Keratinocyte (primary cell): Measurements from ENCODE around the gene IFRD2. TPM values are rescaled to one million over a fixed set of nuclear protein-coding genes. Genes with fewer than 3 reads are reported as not detected.

ENCODE experiments used
- DNase-seq: peaks from one replicate; pipeline ENCODE4 v3.0.0-alpha.2; 2011; ENCODE audit warnings: low read depth, missing footprints, low spot score
- FAIRE-seq: peaks from 2 replicates; lab custom pipeline; 2011; peaks lifted over from hg19 to GRCh38; lab: Jason Lieb, UNC
- H2AFZ ChIP-seq: 2 replicates; pipeline ENCODE4 v1.6.0; 2012; ENCODE audit warnings: low read length, control low read depth, inconsistent platforms; ENCODE audit not compliant: control insufficient read depth
- H3K27ac ChIP-seq: 2 replicates; pipeline ENCODE4 v1.5.1; 2011; ENCODE audit warnings: low read length; ENCODE audit not compliant: control insufficient read depth, insufficient read depth
- H3K27me3 ChIP-seq: 3 replicates; pipeline ENCODE4 v1.6.0; 2011; ENCODE audit warnings: low read length; ENCODE audit not compliant: control insufficient read depth, insufficient read depth; ENCODE audit errors: extremely low read depth
- H3K36me3 ChIP-seq, 2 experiments: 2 replicates in 1 of 2; 3 replicates in 1 of 2; pipeline ENCODE4 v1.5.1; 2011; ENCODE audit warnings: low read length in 2 of 2, mild to moderate bottlenecking in 1 of 2; ENCODE audit not compliant: control insufficient read depth in 2 of 2, insufficient read depth in 2 of 2; ENCODE audit errors: extremely low read depth in 1 of 2
- H3K4me1 ChIP-seq: 3 replicates; pipeline ENCODE4 v1.5.1; 2011; ENCODE audit warnings: low read length; ENCODE audit not compliant: control insufficient read depth, insufficient read depth; ENCODE audit errors: extremely low read depth
- H3K4me2 ChIP-seq: 3 replicates; pipeline ENCODE4 v1.6.0; 2011; ENCODE audit warnings: low read depth, low read length; ENCODE audit not compliant: control insufficient read depth, insufficient read depth; ENCODE audit errors: extremely low read depth
- H3K4me3 ChIP-seq, 3 experiments: fragments of 200-600 bp in 1 of 3; sonication (generic) in 1 of 3; 2 replicates in 2 of 3; 3 replicates in 1 of 3; pipeline ENCODE4 v1.5.1; 2011 to 2016; ENCODE audit warnings: low read length in 3 of 3, mild to moderate bottlenecking in 3 of 3, control low read depth in 2 of 3, inconsistent platforms in 1 of 3, low read depth in 1 of 3, mixed read lengths in 1 of 3, mixed run types in 1 of 3, moderate library complexity in 1 of 3; ENCODE audit not compliant: control insufficient read depth in 2 of 3, insufficient read depth in 2 of 3; ENCODE audit errors: extremely low read depth in 1 of 3
- H3K79me2 ChIP-seq: 2 replicates; pipeline ENCODE4 v1.6.0; 2012; ENCODE audit warnings: low read length; ENCODE audit not compliant: control insufficient read depth, insufficient read depth
- H3K9ac ChIP-seq: 3 replicates; pipeline ENCODE4 v1.6.0; 2011; ENCODE audit warnings: low read length; ENCODE audit not compliant: control insufficient read depth, insufficient read depth; ENCODE audit errors: extremely low read depth
- H3K9me1 ChIP-seq: 3 replicates; pipeline ENCODE4 v1.6.0; 2011; ENCODE audit warnings: low read length; ENCODE audit not compliant: control insufficient read depth, insufficient read depth; ENCODE audit errors: extremely low read depth
- H3K9me3 ChIP-seq: 2 replicates; pipeline ENCODE4 v1.5.1; 2012; ENCODE audit warnings: low read depth, low read length; ENCODE audit not compliant: control insufficient read depth
- H4K20me1 ChIP-seq: 3 replicates; pipeline ENCODE4 v1.6.0; 2011; ENCODE audit warnings: low read length; ENCODE audit not compliant: control insufficient read depth, insufficient read depth; ENCODE audit errors: extremely low read depth
- EZH2 ChIP-seq: IDR thresholded peaks from one replicate; pipeline ENCODE4 v1.6.1; 2012; ENCODE audit warnings: inconsistent platforms, mild to moderate bottlenecking, low read length, moderate library complexity
- dilution Hi-C: fragments of 300-500 bp; cut with MboI; formaldehyde crosslinking; loops from one replicate; pipeline ENCODE4 v1.7.0; 2020; ENCODE audit warnings: low sequenced_read_pairs; ENCODE audit not compliant: extremely low pct_ligation_motif_present
- polyA plus RNA-seq, 5 experiments: library from polyadenylated mRNA; depleted of rRNA in 3 of 5; stranded (reverse) in 3 of 5; stranded (forward) in 1 of 5; unstranded in 1 of 5; fragments of >200 nt; gene quantifications; 1 replicate in 1 of 5; 2 replicates in 3 of 5; 3 replicates in 1 of 5; pipeline versions ENCODE4 v1.2.1 to v1.2.3, GENCODE V29; 2011 to 2012; ENCODE audit warnings: missing spikeins in 2 of 5, low read depth in 1 of 5, low replicate concordance in 1 of 5
- TF ChIP-seq, protein P1 (sequence below), 3 experiments: IDR thresholded peaks in 1 of 3; conservative IDR thresholded peaks in 1 of 3; optimal IDR thresholded peaks in 1 of 3; 2 replicates in 2 of 3; 3 replicates in 1 of 3; pipeline versions ENCODE3 to v1.5.1; 2011; ENCODE audit warnings: low read length in 3 of 3, mild to moderate bottlenecking in 3 of 3, moderate library complexity in 2 of 3, control low read depth in 1 of 3, inconsistent platforms in 1 of 3; ENCODE audit not compliant: insufficient read depth in 2 of 3; ENCODE audit errors: extremely low read depth in 1 of 3

IFRD2 gene
- polyA plus RNA-seq, 1 donor (not counting 4 experiments of a cell fraction or from before 2014, with no cell fraction given), result 50.3 TPM

- Histone ChIP-seq H3K79me2 (peaks cover 85% of the 10 kb centered on the region), H3K27ac (peak overlapping the region; percentile 62), H3K4me3 (no peak overlapping the region), H2AFZ (no peak overlapping the region), H3K9ac (peak overlapping the region; percentile 22), H3K4me2 (no peak overlapping the region), H3K27me3 (no peaks in the 10 kb centered on the region), H3K9me1 (peaks cover 3% of the 10 kb centered on the region), H3K4me1 (peaks cover 71% of the 10 kb centered on the region), H4K20me1 (peaks cover 18% of the 10 kb centered on the region), H3K9me3 (no peaks in the 10 kb centered on the region), H3K36me3 (peaks cover 20 to 28% of the 10 kb centered on the region in 2 experiments)
- FAIRE-seq (no peak), DNase-seq (no peak)
- TF ChIP-seq, protein P1, sequence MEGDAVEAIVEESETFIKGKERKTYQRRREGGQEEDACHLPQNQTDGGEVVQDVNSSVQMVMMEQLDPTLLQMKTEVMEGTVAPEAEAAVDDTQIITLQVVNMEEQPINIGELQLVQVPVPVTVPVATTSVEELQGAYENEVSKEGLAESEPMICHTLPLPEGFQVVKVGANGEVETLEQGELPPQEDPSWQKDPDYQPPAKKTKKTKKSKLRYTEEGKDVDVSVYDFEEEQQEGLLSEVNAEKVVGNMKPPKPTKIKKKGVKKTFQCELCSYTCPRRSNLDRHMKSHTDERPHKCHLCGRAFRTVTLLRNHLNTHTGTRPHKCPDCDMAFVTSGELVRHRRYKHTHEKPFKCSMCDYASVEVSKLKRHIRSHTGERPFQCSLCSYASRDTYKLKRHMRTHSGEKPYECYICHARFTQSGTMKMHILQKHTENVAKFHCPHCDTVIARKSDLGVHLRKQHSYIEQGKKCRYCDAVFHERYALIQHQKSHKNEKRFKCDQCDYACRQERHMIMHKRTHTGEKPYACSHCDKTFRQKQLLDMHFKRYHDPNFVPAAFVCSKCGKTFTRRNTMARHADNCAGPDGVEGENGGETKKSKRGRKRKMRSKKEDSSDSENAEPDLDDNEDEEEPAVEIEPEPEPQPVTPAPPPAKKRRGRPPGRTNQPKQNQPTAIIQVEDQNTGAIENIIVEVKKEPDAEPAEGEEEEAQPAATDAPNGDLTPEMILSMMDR (optimal IDR thresholded peaks at IDR 0.05 in 1 of 3, IDR thresholded peaks at IDR 0.05 in 1 of 3, conservative IDR thresholded peaks at IDR 0.05 in 1 of 3; ENCODE audit: extremely low read depth in 1 of 3, insufficient read depth in 2 of 3, low read length in 3 of 3), result no peak
- TF ChIP-seq EZH2, result no peak
- dilution Hi-C loops, result no loop called here
Measured at GRCh38 chr3:50243543-50243895, 48.7 kb downstream of the IFRD2 start.

DNA sequence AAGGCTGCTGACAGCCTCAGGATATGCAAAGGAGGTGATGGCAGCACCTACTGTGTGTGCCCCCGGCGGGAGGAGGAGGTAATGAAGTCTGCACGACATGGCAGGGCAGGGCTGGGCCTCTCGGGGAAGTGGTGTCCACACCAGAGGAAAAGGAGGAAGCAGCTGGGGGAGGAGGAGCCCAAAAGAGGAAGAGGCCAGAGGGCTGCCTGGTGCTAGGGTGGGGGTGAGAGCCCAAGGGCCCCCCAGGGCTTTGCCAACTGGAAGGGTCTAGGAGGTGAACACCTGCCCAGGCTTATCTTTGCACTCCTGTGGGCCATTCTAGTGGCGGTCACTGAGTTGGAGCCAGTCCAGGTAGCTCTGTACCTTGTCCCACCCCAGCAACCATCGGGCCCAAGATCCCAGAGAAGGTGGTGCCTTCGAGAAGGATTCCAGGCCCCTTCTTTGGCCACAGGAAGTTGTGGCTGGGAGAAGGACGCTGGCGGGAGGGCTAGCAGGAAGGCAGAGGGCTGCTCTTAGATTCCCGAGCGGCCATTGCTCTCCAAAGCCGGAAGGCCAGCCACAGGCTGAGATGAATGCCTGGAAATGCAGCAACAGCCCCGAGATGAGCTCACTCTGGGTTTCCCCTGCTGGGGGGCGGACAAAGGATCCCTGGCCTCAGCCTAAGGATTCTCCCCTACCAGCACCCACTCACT is 49.2 kb downstream of the IFRD2 start:
- peaks cover 3% of the 10 kb centered on the region for H3K9me1 ChIP-seq
- H3K27ac ChIP-seq, result peak overlapping the region; percentile 62
- peaks cover 20 to 28% of the 10 kb centered on the region in 2 experiments for H3K36me3 ChIP-seq
- H2AFZ ChIP-seq, result no peak overlapping the region
- H3K4me2 ChIP-seq, result no peak overlapping the region
- TF ChIP-seq, protein P1 (optimal IDR thresholded peaks at IDR 0.05 in 1 of 3, IDR thresholded peaks at IDR 0.05 in 1 of 3, conservative IDR thresholded peaks at IDR 0.05 in 1 of 3; ENCODE audit: extremely low read depth in 1 of 3, insufficient read depth in 2 of 3, low read length in 3 of 3), result no peak
- TF ChIP-seq EZH2, result no peak
- peaks cover 71% of the 10 kb centered on the region for H3K4me1 ChIP-seq
- FAIRE-seq, result no peak
- H3K27me3 ChIP-seq, result no peaks in the 10 kb centered on the region
- DNase-seq, result no peak
- dilution Hi-C loops, result no loop called here
- peaks cover 85% of the 10 kb centered on the region for H3K79me2 ChIP-seq
- H3K9me3 ChIP-seq, result no peaks in the 10 kb centered on the region
- H3K9ac ChIP-seq, result peak overlapping the region; percentile 28
- peaks cover 18% of the 10 kb centered on the region for H4K20me1 ChIP-seq
- H3K4me3 ChIP-seq, result no peak overlapping the region
